ENCODE results near the gene HIKESHI.

DNA sequence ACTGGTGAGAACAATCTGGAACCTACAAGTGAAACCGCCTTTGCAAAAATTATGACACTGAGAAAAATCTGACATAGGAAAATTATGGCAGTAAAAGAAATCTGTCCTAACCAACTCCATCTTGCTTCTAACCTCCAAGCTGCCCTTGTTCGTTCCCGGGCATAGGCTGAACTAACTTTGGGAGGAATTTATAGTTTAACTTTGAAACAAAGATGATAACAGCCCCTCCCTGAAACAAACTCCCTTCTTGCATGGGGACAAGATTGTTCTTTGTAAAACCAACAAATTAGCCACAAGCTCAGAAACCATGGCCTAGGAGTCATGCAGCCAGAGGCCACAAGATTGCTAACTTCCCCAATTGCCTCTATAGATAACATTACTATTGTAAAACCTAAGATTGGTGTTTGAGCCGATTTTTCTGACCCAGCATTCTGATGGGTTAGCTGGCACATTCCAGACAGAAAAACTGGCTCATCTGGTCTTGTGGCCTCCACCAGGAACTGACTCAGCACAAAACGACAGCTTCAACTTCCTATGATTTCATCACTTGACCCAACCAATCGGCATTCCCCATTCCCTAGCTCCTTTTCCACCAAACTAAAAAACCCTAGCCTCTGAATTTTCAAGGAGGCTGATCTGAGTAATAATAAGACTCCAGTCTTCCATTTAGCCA lies 69.0 kb downstream of the HIKESHI start:
- no peak for TF ChIP-seq POLR2A (IDR thresholded peaks at IDR 0.05)
- TF ChIP-seq, protein P1, sequence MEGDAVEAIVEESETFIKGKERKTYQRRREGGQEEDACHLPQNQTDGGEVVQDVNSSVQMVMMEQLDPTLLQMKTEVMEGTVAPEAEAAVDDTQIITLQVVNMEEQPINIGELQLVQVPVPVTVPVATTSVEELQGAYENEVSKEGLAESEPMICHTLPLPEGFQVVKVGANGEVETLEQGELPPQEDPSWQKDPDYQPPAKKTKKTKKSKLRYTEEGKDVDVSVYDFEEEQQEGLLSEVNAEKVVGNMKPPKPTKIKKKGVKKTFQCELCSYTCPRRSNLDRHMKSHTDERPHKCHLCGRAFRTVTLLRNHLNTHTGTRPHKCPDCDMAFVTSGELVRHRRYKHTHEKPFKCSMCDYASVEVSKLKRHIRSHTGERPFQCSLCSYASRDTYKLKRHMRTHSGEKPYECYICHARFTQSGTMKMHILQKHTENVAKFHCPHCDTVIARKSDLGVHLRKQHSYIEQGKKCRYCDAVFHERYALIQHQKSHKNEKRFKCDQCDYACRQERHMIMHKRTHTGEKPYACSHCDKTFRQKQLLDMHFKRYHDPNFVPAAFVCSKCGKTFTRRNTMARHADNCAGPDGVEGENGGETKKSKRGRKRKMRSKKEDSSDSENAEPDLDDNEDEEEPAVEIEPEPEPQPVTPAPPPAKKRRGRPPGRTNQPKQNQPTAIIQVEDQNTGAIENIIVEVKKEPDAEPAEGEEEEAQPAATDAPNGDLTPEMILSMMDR (IDR thresholded peaks at IDR 0.05 in 4 of 5, conservative IDR thresholded peaks at IDR 0.05 in 1 of 5), result no peak

Data from gastrocnemius medialis (tissue), 4 donors.